Measurements from ENCODE around the gene STRADB. TPM values are rescaled to one million over a fixed set of nuclear protein-coding genes. Genes with fewer than 3 reads are reported as not detected.
A peak's percentile ranks its signal among the peaks of the same experiment; 100 is the strongest.

Gene STRADB
- total RNA-seq, 1 donor: 55.7 TPM

- no peak for TF ChIP-seq CTCF (IDR thresholded peaks at IDR 0.05; ENCODE audit: insufficient read depth, low read depth, low read length)
- H3K4me3 ChIP-seq (ENCODE audit: low read depth, low read length): peak overlapping the region; percentile 31
- no peak for DNase-seq (ENCODE audit: low read depth)
Observed at GRCh38 chr2:201407265-201407664, 44.3 kb upstream of the STRADB start.

GRCh38 chr2:201408931-201409330 lies 42.6 kb upstream of the STRADB start:
- TF ChIP-seq CTCF (IDR thresholded peaks at IDR 0.05; ENCODE audit: insufficient read depth, low read depth, low read length): no peak
- H3K4me3 ChIP-seq (ENCODE audit: low read depth, low read length): no peak overlapping the region
- DNase-seq (ENCODE audit: low read depth): no peak

- DNase-seq (ENCODE audit: low read depth): no peak
- H3K4me3 ChIP-seq (ENCODE audit: low read depth, low read length): no peak overlapping the region
- no peak for TF ChIP-seq CTCF (IDR thresholded peaks at IDR 0.05; ENCODE audit: insufficient read depth, low read depth, low read length)
Observed at GRCh38 chr2:201411421-201411820, 40.1 kb upstream of the STRADB start.

GRCh38 chr2:201413143-201413542 lies 38.4 kb upstream of the STRADB start:
- no peak for DNase-seq (ENCODE audit: low read depth)
- H3K4me3 ChIP-seq (ENCODE audit: low read depth, low read length): no peak overlapping the region
- TF ChIP-seq CTCF (IDR thresholded peaks at IDR 0.05; ENCODE audit: insufficient read depth, low read depth, low read length): no peak

GRCh38 chr2:201413552-201413951 lies 38.0 kb upstream of the STRADB start:
- DNase-seq (ENCODE audit: low read depth): no peak
- no peak overlapping the region for H3K4me3 ChIP-seq (ENCODE audit: low read depth, low read length)
- no peak for TF ChIP-seq CTCF (IDR thresholded peaks at IDR 0.05; ENCODE audit: insufficient read depth, low read depth, low read length)

GRCh38 chr2:201414099-201415023 lies 37.2 kb upstream of the STRADB start:
- no peak overlapping the region for H3K4me3 ChIP-seq (ENCODE audit: low read depth, low read length)
- DNase-seq (ENCODE audit: low read depth): no peak
- TF ChIP-seq CTCF (IDR thresholded peaks at IDR 0.05; ENCODE audit: insufficient read depth, low read depth, low read length): no peak
